Smooth muscle cell of the brain vasculature (primary cell): Measurements from ENCODE around the gene SFI1.

Source experiments
- DNase-seq: peaks from one replicate; pipeline ENCODE4 v3.0.0-alpha.2; 2012; ENCODE audit warnings: low read depth, low spot score

The SFI1 gene

DNA sequence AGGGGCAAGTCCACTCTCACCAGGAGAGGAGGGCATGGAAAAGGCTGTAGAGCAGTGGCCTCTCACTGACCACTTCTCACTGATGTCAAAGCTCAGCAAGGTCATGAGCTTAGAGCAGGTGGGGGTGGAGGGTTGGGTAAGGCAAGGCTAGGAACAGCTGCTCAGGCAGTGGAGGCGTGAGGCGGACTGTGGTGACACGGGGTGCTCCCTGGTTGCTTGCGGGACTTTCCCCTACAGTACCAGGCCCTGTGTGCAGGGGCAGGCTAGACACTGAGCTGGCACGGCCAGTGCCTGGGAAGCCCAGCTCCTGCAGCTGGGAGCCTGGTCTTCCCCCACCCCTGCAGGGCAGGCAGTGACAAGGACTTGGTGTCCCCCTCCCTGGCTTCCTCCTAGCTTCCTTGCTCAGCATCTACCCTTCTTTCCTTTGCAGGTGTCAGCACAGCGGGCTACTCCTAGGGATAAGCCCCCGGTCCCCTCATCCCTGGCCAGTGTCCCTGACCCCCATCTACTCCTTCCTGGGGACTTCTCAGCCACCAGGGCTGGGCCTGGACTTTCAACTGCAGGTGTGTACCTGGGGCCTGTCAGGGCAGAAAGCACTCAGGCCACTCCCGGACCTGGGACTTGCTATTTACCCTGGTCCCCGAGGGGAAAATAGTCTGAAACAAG, 120.1 kb downstream of the SFI1 start:
- no peak for DNase-seq

DNA sequence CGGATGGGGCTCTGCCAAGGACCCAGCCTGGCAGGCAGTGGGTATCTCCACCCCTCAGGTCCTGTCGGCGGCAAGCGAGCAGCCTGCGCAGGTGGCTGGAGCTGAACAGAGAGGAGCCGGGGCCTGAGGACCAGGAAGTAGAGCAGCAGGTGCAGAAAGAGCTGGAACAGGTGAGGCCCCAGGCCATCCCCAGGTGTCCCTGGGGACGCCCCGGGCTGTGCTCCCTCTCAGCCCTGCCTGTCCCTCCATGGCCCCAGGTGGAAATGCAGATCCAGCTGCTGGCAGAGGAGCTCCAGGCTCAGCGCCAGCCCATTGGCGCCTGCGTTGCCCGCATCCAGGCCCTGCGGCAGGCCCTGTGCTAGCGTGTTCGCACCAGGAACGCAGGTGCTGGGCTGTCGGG, 121.7 kb downstream of the SFI1 start:
- DNase-seq = no peak

DNA sequence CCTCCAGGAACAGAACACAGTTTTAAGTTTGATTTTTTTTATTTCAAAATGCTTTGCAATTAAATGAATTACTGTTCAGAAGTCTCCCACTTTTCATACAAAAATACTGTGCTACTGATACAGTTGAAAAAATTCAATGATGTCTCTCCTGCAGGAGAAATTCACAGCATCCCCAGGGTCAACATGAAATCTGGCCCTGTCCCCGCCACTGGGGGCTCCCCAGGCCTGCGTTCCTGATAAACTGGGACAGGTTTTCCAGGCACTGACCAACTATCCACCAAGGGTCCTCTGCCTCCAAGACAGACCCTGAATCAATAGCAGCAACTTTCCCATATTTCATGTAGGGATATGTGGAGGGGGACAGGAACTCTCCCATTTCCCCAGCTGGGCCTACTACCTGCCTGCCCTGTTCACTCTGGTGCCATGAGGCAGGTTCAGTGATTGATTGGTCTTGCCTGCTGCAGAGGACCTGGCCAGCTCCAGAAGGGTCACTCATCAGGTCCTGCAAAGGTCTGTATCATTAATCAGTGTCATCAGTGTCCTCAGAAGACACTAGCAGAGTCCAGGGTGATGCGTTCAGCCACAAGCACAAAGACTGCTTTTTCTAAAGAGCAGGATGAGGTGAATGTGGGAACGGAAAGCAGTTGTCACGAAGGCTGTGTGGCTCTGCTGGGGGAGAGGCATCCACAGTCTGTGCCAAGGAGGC, 122.3 kb downstream of the SFI1 start:
- DNase-seq = no peak

DNA sequence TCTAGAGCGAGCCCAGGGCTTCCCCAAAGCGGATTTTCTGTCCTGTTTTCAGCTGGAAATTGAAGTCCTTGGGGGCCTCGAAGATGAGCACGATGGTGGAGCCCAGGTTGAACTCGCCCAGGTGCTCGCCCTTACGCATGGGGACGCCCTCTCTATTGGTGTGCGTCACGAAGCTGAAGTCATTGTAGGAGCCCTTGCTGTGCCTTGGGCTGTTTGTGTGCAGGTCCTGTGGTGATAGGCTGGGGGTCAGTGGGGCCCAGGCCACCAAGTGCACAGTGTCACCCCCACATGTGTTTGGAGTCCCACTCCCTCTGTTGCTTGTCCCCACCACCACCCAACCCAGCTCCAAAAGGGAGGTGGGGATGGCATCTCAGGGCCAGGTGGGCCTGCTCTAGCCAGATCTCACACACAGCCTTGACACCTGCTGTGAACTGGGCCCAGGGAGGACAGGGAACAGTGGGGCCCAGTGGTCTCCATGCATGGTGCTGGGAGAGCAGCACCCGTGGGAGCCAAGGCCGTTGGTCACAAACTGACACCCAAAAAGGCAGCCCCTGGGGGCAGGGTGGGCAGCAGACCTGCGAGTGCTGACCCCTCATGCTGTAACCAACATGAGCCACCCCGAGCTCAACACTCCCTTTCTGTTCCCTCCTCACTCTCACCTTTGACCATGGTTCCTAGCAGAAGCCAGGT, 123.4 kb downstream of the SFI1 start:
- no peak for DNase-seq

DNA sequence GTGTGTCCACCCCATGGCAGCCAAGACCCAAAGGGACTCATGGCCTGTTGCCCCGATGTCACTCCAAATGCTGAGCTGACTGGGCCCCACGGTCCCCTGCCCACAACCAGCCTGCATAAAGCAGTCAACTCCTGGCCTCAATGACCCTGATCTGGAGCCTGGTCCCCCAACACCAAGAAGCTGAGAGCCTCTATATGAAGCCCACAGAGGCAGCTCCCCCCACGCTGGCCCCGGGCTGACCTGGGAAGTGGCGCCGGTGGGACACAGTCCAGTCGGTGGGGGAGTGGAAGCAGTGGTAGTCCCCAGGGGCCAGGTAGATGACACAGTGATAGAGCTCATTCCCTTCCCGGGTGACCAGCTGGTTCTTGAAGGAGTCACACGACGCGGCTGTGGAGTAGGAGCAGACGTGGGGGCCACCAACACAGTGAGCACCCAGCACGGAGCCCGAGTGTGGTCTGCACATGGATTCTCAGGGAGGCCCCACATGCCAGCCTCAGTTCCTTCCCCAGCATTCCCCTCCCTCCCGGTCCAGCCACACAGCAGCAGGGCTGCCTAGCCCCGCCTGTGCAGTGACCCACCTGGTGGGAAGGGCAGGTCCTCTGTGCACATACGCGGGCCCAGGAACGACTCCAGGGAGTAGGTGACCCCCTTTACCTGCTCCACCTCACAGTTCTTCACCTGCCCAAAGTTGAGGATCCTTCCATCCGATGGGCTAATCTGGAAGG, 124.6 kb downstream of the SFI1 start:
- DNase-seq = no peak

DNA sequence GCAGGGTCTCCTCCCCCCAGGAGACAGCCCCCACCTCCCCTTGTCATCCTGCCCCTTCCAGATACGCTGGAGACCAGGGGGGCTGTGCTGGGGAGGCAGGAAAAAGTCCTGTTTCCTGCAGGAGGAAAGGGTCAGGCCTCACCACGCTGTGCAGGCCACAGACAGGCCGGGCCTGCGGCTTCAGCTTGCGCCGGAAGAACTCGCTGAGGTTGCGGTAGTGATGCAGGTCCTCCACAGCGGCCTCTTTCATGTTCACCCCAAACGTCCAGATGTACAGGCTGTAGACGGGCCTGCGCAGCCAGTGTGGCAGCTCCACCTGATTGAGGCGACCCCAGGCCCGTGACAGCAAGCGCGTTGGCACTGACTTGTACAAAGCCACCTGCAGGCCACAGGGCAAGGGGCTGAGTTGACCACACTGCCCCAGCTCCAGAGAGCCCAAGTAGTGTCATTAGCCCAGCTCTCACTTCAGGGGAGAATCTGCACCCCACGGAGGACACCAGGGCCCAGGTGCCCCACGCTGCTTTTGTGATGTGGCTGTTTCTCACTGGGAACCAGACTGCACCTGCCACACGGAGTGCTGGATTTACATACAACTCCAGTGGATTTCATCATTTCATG, 125.3 kb downstream of the SFI1 start:
- DNase-seq = no peak

DNA sequence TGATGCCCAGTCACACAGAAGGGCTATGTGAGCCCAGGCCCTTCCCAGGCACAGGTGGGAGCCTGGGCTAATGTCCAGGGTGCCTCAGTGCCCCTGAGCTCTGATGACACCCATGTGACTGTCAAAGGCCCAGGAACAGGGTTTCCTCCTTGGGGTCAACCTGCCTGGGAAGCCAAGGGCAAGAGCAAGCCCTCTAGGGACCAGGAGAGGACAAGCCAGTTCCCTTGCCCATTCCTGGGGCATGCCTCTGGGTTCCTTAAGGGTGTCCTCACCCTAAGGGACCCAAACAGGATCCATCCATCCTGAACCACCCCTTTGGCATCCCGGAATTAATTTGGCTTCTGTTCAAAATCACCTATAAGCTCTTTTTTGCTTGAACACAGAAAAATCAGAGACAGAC, 126.6 kb downstream of the SFI1 start:
- DNase-seq = no peak

DNA sequence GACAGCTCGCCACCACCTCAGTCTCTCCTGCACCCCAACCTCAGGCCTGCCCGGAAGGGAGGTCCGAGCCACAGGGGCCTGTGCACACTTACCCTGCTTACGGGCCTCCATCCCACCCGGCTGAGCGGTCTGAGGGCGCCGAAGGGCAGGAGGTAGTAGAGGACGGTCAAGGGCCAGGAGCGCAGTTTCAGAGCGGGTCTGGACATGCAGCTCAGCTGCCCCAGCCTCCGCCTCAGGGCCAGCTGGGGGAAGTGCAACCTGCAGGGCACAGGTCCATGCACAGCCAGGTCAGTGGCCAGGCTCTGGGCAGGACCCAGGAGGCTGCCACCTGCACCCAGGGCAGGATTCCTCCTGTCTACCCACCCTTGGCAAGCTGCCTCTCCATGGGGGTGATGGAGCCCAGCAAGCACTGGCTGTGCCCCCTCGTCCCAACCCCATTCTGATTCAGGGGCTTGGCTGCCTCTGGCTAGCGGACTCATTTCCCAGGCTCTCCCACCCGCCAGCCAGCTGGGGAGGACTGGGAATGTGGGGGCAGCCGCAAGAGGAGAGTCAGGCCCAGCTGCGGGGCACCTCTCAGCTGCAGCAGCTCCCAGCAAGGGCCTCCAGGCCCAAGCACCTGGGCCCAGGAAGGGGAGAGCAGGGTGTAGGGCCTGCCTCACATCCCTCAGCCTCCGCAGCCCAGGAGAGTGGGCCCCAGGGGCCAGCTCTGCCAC, 127.4 kb downstream of the SFI1 start:
- DNase-seq = no peak

DNA sequence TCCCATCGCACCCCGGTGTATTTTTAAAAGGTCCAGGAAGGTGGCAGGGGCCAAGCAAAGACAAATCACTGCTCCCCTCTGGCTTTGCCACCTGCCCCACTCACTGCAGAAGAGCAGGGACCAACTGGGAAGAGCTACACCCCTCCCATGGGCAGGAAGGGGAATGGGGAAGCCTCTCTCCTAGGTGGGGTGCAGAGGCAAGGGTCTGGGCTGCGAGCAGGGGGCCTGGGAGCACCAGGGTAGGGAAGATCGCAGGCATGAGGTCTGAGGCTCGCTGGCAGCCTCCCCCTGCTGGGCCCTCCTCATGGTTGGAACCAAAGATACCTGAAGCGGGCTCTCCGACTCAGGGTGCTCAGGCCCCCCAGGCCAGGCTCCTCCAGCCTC, 128.9 kb downstream of the SFI1 start:
- DNase-seq = no peak

DNA sequence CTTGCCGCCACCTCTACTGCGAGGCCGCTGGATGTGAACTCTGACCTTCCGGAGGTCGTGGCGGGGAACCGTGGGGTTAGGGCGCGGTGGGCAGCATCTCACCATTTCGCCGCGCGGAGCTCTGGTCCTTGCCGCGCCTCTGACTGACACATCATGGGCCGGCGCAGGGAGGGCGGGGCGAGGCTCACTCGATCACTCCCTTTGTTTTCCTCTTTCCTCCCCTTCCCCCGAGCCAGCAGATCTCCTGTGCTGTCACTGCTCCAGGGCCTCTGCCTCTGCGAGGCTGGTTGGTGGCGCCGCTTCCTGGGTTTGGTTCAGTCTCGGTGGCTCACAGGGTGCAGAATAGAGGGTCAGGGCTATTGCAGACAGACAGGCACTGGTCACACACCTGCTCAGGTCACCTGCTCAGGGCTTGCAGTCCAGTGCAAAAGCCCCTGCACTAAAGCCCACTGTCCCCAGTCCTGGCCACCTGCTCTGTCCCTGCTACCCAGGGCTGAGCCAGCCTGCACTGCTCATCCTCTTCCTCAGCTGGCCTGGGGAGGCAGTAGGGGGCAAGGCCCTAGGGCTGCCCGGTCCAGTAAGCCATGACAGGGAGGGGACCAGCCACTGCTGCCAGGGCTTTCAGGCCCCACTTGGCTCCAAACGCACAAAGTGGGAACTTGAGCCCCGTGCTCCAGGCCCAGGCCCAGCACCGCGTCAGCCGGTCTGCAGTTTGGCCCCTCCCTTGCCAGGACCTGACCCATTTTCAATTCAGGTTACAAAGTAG, 129.5 kb downstream of the SFI1 start:
- DNase-seq = no peak

DNA sequence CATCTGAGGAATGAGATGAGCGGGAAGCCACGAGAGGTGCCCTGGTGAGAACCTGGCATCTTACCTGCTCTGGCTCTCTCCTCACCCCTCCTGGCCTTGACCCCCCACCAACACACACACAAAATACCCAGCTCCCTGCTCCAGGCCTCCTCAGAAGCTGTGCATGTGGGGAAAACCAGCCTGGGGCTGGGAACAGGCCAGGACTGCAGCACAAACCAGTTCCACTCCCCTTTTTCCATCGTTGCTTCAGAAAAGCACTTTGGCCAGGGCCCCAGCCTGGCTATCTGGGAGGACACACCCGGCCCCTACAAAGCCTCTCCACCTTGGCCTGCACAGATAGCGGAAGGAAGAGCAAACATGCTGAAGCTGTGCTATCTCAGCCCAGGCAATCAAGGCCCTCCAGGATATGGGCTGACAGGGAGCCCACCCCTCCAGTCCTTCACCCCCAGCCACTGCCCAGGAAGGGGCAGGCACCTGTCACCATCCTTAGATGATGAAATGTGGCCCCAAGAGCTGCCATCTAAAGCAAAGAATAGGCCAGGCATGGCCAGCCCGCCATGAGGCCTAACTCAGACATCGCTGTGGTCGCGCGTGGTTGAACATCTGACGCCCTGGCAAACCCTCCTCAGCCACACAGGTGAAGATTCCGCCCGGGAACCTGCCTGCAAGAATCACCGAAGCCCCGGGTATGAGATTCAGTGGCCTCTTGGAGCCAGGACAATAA, 130.3 kb downstream of the SFI1 start:
- DNase-seq = no peak

DNA sequence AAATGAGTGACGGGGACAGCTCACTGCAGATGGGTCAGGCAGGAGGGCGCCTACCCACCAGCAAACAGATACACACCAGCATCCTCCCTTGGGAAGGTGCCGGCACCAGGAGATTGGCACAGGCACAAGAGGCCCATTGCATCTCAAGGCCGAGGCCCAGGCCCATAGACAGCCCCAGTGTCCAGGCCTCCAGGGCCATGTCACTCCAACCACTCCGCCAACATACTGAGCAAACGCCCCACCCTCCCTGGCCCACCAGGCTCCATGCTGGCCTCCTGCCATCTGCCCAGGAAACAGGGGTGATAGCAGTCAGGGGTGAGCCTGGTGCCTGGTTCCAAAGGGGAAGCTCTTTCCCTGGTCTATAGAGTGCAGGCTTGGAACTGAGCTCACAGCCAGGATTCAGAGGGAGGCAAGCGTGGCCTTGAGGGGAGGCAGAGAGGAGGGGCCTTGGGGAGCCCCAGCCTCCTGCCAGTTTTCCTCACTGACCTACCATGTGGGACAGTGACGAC, 130.9 kb downstream of the SFI1 start:
- DNase-seq = no peak

DNA sequence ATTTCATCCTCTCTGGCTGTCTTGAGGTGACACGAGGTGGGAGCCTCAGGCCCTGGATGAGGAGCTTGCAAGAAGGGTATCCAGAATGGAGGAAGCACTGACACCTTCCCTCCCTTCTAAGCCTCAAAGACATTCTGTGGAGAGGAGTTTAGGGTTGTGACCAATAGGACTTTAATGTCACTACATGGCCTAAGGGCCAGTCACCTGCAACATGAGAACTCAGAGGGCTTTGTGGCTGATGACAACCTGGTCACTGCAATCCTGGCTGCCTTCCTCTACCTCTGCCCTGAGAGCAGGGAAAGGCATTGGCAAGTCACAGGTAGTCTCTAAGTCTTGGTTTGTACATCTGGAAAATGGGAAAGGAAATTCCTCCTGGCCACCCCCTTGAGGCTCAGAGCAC, 132.0 kb downstream of the SFI1 start:
- DNase-seq = no peak

DNA sequence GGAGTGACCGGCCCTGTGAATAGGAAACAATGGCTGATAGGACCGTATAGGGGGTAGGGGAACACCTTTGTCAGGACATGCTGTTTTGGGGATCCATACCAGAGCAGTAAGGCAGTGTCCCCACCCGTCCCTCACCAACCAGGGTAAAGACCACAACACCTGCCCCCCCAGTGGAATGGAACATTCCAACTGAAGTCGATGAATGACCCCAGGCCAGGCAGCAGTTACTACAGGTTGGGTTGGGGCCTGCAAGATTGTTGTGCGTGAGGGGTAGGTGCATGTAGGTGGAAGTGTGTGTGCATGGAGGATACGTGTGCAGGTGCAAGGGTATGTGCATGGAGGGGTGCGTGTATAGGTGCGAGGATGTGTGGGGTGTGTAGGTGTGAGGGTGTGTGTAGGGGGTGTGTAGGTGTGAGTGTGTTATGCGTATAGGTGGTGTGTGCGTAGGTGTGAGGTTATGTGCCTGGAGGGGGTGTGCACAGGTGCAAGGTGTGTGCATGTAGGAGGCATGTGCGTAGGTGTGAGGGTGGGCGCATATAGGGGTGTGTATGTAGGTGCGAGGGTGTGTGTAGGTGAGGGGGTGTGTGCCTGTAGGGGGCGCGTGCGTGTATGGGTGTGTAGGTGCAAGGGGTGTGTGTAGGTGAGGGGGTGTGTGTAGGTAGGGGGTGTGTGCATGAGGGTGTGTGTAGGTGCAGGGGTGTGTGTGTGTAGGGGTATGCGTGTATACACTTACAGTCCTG, 132.8 kb downstream of the SFI1 start:
- no peak for DNase-seq

DNA sequence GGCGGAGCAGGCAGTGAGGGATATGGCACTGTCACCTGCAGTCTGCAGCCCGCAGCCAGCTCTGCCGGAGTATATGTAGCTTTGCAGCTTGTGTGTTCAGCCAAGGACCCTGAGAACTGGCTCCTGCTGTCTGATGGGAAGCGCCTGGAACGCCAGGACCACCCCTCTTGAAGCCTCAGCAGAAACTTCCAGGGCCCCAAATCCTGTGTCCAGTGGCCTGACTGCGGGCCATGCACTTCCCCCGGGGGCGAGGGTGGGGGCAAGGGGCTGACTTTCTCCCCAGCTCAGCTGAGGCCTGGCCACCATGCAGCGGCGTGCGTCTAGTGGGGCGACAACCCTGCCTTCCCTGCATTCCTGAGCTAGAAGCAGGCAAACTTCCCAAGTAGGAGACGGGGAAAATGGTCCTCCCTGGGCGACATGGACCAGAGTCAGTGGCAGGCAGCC, 133.4 kb downstream of the SFI1 start:
- DNase-seq = no peak

DNA sequence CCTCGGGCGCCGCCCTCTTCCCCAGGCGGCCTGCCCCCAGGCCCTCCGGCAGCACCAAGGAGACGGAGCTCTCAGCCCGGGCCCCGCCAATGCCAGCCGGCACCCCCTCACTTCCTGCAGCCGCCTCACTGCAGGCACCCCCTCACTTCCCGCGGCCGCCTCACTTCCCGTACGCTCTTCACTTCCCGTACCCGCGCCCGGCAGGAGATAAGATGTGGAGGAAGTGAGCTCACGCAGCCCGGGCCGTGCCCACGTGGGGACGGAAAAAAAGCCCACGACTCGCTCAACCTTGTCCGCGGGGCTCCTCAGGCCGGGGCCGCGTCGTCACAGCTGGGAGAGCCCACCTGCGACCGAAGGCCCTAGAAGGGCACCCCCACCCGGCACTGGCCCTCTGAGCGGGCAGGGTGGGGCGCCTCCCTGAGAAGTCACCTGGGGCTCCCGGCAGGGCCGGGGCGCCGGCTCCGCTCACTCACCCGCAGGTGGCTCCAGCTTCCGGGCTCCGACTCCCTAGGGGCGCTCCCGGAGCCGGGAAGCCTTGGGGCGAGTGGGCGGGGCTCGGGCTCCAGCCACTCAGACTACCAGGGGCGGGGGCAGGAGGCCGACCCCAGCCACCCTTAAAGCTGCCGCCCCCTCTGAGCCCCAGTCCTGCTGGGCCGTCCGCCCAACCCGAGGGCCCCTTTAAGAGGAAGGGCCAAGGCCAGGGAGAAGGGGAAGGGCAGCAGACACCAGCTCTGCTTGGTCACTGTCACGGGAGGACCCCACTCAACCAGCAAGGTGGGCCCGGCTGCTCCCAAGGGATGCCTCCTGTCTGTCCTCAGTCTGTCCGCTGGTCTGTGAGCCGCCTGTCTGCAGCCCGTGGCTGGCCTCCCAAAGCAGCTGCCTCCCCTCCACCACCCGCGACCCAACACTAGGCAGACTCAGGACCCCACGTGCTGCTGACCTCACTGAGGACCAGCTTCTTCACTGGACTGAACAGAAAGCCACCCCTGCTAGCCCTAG, 134.3 kb downstream of the SFI1 start:
- no peak for DNase-seq

DNA sequence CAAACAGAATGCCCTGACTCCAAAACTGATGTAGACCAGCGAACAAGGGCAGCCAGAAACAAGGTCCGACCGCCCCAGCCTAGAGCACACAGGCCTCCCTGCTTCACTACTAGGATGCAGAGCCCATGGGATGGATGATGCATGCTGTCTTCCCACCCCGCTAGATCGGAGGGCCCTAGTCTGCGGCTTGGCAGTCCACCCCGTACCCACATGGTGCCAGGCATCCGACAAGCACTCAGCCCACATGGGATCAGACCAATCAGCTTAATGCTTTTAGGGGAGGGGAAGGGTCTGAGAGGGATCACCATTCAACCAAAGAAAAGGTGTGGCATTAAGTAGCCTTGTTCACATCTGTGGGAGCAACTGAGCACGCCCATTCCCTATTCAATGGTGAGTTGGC, 135.1 kb downstream of the SFI1 start:
- no peak for DNase-seq
